GOT3 (cell line): ENCODE measurements around the gene SNRNP48.

ENCODE experiments used
- DNase-seq: peaks from one replicate; lab custom pipeline; 2025; ENCODE audit warnings: mixed read lengths; lab: John Stamatoyannopoulos, UW

SNRNP48 gene

DNA sequence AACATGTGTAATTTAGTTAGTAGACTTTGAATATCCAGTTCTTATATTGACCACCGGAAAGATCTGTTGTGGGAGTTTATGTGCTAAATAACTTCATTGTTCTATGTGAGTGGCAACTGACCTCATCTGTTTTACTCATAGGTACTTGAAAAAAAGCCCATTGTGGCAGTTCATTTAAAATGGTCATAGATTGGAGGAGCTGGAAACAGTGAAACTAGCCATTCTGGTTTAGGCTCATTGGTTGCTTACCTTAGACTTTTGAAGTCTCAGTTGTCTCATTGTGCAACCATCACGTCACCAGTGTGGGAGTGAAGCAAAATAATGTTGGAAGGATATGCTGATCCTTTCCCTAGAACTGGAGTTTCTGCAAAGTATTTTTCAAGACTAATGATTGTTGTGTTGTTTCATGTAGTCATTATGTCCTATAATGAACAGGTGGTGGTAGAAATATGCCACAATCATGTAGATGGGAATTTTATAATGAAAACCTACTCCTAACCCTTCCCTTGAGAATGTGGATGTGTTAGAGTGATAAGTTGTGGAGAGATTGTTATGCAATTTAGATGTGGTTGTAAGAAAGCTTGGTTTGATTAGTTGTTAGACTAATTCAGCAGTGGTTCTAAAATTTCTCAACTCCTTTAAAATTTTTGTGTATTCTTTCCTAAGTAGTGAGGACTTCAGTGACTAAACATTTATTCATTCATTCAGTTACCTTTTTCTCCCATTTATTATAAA lies 30.2 kb upstream of the SNRNP48 start:
- no peak for DNase-seq

DNA sequence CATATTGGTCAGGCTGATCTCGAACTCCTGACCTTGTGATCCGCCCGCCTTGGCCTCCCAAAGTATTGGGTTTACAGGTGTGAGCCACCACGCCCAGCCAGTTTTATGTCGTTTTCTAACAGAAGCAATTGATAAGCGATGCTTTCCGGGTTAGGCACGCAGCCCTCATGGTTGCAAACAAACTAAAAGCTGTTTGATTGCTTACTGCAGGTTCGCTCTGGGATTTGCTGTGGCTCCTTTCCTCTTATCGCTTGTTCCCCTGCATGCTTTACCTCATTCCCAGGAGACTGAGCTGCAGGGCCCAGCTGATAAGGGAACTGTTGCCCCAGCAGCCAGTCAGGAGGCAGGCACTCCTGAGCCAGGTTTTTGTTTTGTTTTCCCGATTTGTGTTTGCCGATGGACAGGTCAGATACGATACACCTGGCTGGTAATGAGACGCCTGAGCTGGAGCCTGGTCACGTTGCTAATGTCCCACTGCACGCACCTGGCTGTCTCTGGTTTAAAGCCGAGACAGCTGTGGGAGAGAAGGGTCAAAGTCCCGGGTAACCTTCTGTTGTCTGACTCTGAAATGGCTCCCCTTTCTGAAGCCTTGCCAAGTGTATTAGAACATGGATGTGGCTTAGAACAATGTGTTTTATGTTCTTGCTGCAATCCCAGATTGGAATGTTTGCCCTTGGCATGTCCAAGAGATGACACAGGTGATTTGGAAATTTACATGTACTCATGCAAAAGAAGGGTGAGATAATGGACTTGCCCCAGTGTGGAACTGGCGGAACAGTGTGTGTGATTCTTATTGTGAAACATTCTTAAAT lies 28.6 kb upstream of the SNRNP48 start:
- DNase-seq: no peak

DNA sequence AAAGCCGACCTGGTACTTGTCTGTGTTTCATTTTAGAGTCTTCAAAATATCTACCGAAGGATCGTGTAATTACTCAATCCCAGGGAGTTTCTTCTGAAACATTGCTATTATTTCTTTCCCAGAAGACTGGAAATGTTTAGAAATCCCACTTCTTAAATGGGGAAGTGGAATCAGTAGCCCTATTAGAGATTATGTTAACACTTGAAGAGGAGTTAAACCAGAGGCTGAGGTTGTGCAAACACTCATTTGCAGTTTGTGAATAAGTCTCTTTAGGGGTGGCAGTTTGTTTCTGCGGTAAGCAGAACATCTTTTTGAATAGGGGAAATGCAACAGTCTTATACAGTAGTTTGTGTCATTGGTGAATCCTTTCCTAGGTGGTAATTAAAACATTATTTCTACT lies 27.2 kb upstream of the SNRNP48 start:
- no peak for DNase-seq

DNA sequence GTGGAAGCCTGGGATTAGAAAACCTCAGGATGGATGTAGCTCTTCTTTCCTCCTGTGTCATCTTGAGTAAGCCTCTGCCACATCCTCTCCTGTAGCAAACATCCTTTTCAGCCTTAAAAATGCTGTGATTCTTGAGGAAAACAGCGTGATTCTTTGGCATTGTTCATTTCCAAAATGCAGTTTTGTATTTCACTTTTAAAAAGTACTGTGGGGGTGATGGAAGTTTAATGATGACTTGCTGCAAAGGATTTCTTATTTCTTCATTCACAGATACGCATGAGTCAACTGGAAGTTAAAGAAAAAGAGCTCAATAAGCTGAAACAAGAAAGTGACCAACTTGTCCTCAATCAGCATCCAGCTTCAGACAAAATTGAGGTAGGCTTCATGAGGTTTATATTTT lies 23.9 kb upstream of the SNRNP48 start:
- no peak for DNase-seq

- DNase-seq: no peak
Observed at GRCh38 chr6:7566617-7567173, 23.3 kb upstream of the SNRNP48 start.

- DNase-seq: no peak
Observed at GRCh38 chr6:7568021-7568420, 22.0 kb upstream of the SNRNP48 start.

GRCh38 chr6:7569082-7569481 lies 20.9 kb upstream of the SNRNP48 start:
- no peak for DNase-seq

DNA sequence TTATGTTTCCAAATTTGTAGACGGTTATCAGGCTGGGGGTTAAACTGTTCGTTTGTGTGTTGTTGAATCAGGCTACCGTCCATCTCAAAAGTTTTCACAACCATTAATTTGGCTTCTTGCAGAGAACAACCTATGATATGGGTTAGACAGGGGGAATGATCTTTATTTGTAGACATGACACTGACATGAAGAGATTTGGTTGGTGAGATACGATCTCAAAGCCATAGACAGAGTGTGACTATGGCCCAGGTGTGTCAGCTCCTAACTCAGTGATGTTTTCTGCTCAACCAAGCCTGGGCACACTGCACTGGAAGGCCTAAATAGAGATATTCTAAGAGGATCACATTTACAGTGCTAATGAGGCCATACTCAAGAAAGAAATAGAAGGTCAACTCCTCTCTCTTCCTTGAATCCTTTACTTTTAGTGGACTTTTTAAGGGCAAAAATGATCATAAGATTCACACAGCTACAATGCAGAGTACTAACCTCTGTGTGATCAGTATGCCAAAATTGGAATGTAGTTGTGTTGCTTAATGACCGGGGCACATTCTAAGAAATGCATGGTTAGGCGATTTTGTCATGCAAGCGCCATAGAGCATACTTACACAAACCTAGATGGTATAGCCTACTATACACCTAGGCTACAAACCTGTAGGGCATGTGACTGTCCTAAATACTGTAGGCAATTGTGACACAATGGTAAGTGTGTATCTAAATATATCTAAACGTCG lies 17.6 kb upstream of the SNRNP48 start:
- no peak for DNase-seq

GRCh38 chr6:7574500-7574899 lies 15.5 kb upstream of the SNRNP48 start:
- DNase-seq: no peak

GRCh38 chr6:7578516-7578915 lies 11.5 kb upstream of the SNRNP48 start:
- no peak for DNase-seq

DNA sequence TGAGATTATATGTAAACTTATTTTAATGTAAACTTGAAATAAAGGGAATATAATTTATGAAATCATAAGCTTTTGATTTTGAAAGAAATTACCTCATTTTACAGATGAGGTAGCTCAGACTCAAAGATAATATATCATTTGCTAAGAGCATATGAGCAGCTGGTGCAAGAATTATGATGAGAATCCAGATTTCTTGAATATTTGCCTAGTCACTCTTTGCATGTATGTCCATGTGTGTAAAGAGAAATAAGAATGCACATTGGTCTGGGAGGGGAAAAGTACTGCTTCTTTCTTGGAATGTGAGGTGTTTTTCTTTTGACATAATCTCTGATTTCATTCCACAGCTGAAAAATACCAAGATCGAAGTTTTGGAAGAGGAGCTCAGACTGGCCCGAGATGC lies 11.1 kb upstream of the SNRNP48 start:
- DNase-seq: no peak

DNA sequence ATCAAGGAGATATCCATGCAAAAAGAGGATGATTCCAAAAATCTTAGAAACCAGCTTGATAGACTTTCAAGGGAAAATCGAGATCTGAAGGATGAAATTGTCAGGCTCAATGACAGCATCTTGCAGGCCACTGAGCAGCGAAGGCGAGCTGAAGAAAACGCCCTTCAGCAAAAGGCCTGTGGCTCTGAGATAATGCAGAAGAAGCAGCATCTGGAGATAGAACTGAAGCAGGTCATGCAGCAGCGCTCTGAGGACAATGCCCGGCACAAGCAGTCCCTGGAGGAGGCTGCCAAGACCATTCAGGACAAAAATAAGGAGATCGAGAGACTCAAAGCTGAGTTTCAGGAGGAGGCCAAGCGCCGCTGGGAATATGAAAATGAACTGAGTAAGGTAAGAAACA lies 10.1 kb upstream of the SNRNP48 start:
- no peak for DNase-seq

DNA sequence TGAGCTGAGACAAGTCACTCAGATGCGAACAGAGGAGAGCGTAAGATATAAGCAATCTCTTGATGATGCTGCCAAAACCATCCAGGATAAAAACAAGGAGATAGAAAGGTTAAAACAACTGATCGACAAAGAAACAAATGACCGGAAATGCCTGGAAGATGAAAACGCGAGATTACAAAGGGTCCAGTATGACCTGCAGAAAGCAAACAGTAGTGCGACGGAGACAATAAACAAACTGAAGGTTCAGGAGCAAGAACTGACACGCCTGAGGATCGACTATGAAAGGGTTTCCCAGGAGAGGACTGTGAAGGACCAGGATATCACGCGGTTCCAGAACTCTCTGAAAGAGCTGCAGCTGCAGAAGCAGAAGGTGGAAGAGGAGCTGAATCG lies 9.5 kb upstream of the SNRNP48 start:
- DNase-seq: no peak

- no peak for DNase-seq
Observed at GRCh38 chr6:7580927-7581618, 8.9 kb upstream of the SNRNP48 start.

DNA sequence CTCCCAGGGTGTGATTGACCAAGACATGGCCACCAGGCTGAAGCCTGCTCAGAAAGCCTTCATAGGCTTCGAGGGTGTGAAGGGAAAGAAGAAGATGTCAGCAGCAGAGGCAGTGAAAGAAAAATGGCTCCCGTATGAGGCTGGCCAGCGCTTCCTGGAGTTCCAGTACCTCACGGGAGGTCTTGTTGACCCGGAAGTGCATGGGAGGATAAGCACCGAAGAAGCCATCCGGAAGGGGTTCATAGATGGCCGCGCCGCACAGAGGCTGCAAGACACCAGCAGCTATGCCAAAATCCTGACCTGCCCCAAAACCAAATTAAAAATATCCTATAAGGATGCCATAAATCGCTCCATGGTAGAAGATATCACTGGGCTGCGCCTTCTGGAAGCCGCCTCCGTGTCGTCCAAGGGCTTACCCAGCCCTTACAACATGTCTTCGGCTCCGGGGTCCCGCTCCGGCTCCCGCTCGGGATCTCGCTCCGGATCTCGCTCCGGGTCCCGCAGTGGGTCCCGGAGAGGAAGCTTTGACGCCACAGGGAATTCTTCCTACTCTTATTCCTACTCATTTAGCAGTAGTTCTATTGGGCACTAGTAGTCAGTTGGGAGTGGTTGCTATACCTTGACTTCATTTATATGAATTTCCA lies 4.6 kb upstream of the SNRNP48 start:
- DNase-seq: no peak

DNA sequence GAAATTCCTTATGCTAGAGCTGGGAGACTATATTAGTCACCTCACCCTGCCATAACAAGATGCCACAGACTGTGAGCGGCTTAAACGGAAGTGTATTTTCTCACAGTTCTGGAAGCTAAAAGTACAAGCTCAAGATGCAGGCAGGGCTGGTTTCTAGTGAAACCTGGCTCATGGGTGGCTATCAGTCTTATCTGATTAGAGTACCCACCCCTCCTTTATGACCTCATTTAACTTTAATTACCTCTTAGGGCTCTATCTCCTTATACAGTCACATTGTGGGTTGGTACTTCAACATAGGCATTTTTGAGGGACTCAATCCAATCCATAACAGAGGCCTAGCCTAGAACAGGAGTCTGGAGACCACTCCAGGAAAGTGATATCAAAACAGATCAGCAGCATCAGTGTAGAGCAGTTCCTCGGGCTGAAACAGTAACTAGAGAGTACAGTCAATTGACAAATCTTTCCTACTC lies 2.3 kb upstream of the SNRNP48 start:
- DNase-seq: no peak

DNA sequence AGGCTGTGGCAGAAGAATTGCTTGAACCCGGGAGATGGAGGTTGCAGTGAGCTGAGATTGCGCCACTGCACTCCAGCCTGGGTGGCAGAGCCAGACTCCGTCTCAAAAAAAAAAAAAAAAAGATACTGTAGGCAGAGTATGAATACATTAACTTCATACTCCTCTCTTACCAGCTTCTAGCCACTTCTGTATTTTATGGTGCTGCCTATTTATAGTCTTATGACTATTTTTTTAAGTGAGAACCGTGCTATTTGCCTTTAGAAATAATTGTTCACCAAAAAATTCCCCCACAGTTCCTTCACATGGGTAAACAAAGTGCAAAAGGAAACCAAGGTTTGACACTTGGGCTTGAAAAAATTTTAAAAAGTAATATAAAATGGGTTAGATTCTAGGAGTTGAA lies 1.5 kb upstream of the SNRNP48 start:
- no peak for DNase-seq

DNA sequence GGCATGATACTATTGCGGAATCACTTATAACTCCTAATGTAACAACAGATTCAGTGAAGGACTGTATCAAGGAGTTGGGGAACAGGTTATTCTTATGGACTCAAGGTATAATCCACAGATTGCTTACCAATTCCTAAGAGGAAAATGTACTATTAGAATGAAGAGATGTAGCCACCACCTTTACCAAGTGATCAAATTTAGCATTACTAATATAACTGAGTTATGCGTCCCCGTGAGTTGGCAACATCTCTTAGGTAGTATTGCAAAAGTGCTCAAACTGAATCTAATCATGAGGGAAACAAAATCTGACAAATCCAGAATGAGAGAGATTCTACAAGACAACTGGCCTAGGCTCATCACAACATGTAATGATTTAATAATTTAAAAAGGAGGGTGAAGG lies 777 bp upstream of the SNRNP48 start:
- no peak for DNase-seq

DNA sequence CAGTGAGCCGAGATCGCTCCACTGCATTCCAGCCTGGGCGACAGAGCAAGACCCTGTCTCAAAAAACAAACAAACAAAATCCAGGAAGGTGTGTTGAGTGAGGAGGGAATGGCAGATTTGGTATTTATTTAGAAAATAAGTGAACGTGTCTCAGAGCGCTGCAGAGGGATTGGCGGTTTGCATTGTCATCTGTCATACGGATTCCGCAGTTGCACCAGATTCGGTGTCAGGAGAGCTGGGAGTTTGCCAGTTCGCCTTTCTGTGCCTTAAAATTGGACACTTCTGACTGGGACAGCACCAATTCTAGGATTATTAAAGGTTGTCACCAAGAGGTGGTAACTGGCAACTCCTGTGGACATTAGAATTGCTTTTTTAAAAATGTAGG lies 912 bp downstream of the SNRNP48 start:
- no peak for DNase-seq

DNA sequence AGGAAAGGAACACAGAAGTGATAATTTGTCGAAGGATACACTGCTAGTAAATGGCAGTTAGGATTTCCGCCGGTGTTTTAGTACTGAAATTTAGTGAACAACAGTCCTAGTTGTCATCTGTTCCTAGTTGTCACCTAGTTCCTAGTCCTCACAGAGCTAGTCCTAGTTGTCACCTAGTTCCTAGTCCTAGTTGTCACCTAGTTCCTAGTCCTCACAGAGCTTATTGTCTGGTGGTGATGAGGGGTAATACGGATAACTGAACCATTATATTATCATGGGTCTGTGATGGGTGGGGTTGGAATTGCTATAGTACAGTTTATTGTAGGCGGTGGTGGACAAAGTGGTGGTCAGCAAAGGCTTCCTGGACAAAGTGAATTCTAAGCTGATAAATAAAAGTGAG lies 1.8 kb downstream of the SNRNP48 start:
- DNase-seq: no peak

- DNase-seq: no peak
Observed at GRCh38 chr6:7593229-7593628, 3.2 kb downstream of the SNRNP48 start.
